H9 (cell line): ENCODE results near the gene STXBP6. TPM values are rescaled to one million over a fixed set of nuclear protein-coding genes. Genes with fewer than 3 reads are reported as not detected.

Experiments used
- DNase-seq: peaks from one replicate; pipeline ENCODE4 v3.0.0-alpha.2; 2017
- H2AFZ ChIP-seq: one replicate; pipeline ENCODE4 v1.6.1; 2013; ENCODE audit warnings: mild to moderate bottlenecking, low read length, control low read depth, moderate library complexity
- H2AK5ac ChIP-seq: 2 replicates; pipeline ENCODE4 v1.6.1; 2013; ENCODE audit warnings: low read length, control low read depth, mixed read lengths; ENCODE audit not compliant: insufficient read length
- H2BK120ac ChIP-seq: one replicate; pipeline ENCODE4 v1.6.1; 2013; ENCODE audit warnings: low read depth, mild to moderate bottlenecking, low read length, control low read depth, inconsistent platforms; ENCODE audit not compliant: poor library complexity, severe bottlenecking
- H2BK12ac ChIP-seq: 2 replicates; pipeline ENCODE4 v1.6.1; 2013; ENCODE audit warnings: low read length, control low read depth, mixed read lengths, low read depth; ENCODE audit not compliant: insufficient read length
- H2BK15ac ChIP-seq: 2 replicates; pipeline ENCODE4 v1.6.1; 2013; ENCODE audit warnings: low read depth, low read length, control low read depth
- H2BK20ac ChIP-seq: one replicate; pipeline ENCODE4 v1.6.1; 2013; ENCODE audit warnings: low read depth, mild to moderate bottlenecking, low read length, control low read depth, inconsistent platforms; ENCODE audit not compliant: poor library complexity, severe bottlenecking
- H2BK5ac ChIP-seq: 2 replicates; pipeline ENCODE4 v1.6.1; 2013; ENCODE audit warnings: low read length, control low read depth, mixed read lengths; ENCODE audit not compliant: insufficient read length
- H3K14ac ChIP-seq: 2 replicates; pipeline ENCODE4 v1.6.1; 2013; ENCODE audit warnings: low read length, control low read depth; ENCODE audit not compliant: insufficient read depth
- H3K18ac ChIP-seq: 2 replicates; pipeline ENCODE4 v1.6.1; 2013; ENCODE audit warnings: low read depth, mild to moderate bottlenecking, mixed read lengths, low read length, control low read depth; ENCODE audit not compliant: insufficient read length
- H3K23ac ChIP-seq: 2 replicates; pipeline ENCODE4 v1.6.1; 2013; ENCODE audit warnings: low read length, control low read depth, mixed read lengths, low read depth; ENCODE audit not compliant: insufficient read length
- H3K23me2 ChIP-seq: 2 replicates; pipeline ENCODE4 v1.6.1; 2013; ENCODE audit warnings: low read depth, mild to moderate bottlenecking, mixed read lengths, low read length, control low read depth; ENCODE audit not compliant: insufficient read length, poor library complexity, severe bottlenecking
- H3K27ac ChIP-seq: 2 replicates; pipeline ENCODE4 v1.5.1; 2013; ENCODE audit warnings: low read length, control low read depth, mixed read lengths, low read depth; ENCODE audit not compliant: insufficient read length
- H3K27me3 ChIP-seq: 2 replicates; pipeline ENCODE4 v1.6.1; 2013; ENCODE audit warnings: low read length, control low read depth, inconsistent platforms; ENCODE audit not compliant: insufficient read depth
- H3K4ac ChIP-seq: 2 replicates; pipeline ENCODE4 v1.6.1; 2013; ENCODE audit warnings: low read depth, mild to moderate bottlenecking, control low read depth, inconsistent platforms, low read length, moderate library complexity
- H3K4me1 ChIP-seq: 2 replicates; pipeline ENCODE4 v1.6.1; 2013; ENCODE audit warnings: low read length, control low read depth, inconsistent platforms; ENCODE audit not compliant: insufficient read depth
- H3K4me2 ChIP-seq: 2 replicates; pipeline ENCODE4 v1.6.1; 2013; ENCODE audit warnings: low read length, control low read depth, mixed read lengths; ENCODE audit not compliant: insufficient read length, insufficient read depth
- H3K56ac ChIP-seq: 2 replicates; pipeline ENCODE4 v1.6.1; 2013; ENCODE audit warnings: low read depth, mild to moderate bottlenecking, mixed read lengths, low read length, control low read depth; ENCODE audit not compliant: insufficient read length
- H3K79me1 ChIP-seq: 2 replicates; pipeline ENCODE4 v1.6.1; 2013; ENCODE audit warnings: low read depth, mild to moderate bottlenecking, moderate library complexity, low read length, control low read depth, inconsistent platforms; ENCODE audit not compliant: insufficient read depth, poor library complexity, severe bottlenecking
- H3K79me2 ChIP-seq: 2 replicates; pipeline ENCODE4 v1.6.1; 2013; ENCODE audit warnings: low read length, control low read depth, inconsistent platforms; ENCODE audit not compliant: insufficient read depth
- H3K9ac ChIP-seq: 2 replicates; pipeline ENCODE4 v1.6.1; 2013; ENCODE audit warnings: low read length, control low read depth, mixed read lengths; ENCODE audit not compliant: insufficient read length; ENCODE audit errors: extremely low read depth
- H3K9me3 ChIP-seq: one replicate; pipeline ENCODE4 v1.6.1; 2013; ENCODE audit warnings: low read depth, low read length, inconsistent platforms; ENCODE audit not compliant: control insufficient read depth
- H3T11ph ChIP-seq: one replicate; pipeline ENCODE4 v1.6.1; 2013; ENCODE audit warnings: mild to moderate bottlenecking, low read length, control low read depth, inconsistent platforms
- H4K20me1 ChIP-seq: one replicate; pipeline ENCODE4 v1.6.1; 2013; ENCODE audit not compliant: control insufficient read depth, insufficient read length, insufficient read depth
- H4K5ac ChIP-seq: 2 replicates; pipeline ENCODE4 v1.6.1; 2013; ENCODE audit warnings: low read depth, mild to moderate bottlenecking, mixed read lengths, low read length, control low read depth; ENCODE audit not compliant: insufficient read length
- H4K8ac ChIP-seq: replicated peaks from 2 replicates; pipeline ENCODE4 v1.6.1; 2013; ENCODE audit warnings: low read length, control low read depth, mixed read lengths, low read depth; ENCODE audit not compliant: insufficient read length
- H4K91ac ChIP-seq: 2 replicates; pipeline ENCODE4 v1.6.1; 2013; ENCODE audit warnings: low read depth, mild to moderate bottlenecking, moderate library complexity, mixed read lengths, low read length, control low read depth; ENCODE audit not compliant: insufficient read length
- H3K27ac Mint-ChIP-seq, 3 experiments: 2 replicates in 2 of 3; 3 replicates in 1 of 3; pipeline ENCODE4 v1.8.0; 2020 to 2021; ENCODE audit warnings: mixed read lengths in 3 of 3, mild to moderate bottlenecking in 1 of 3, moderate library complexity in 1 of 3
- H3K27me3 Mint-ChIP-seq: 2 replicates; pipeline ENCODE4 v1.8.0; 2021; ENCODE audit warnings: low read depth, mild to moderate bottlenecking, moderate library complexity, mixed read lengths
- H3K36me3 Mint-ChIP-seq, 3 experiments: 2 replicates in 2 of 3; 3 replicates in 1 of 3; pipeline ENCODE4 v1.8.0; 2020 to 2021; ENCODE audit warnings: low read depth in 3 of 3, mixed read lengths in 3 of 3; ENCODE audit not compliant: insufficient read depth in 1 of 3
- H3K4me1 Mint-ChIP-seq, 2 experiments: 2 replicates each; pipeline ENCODE4 v1.8.0; 2020; ENCODE audit warnings: mixed read lengths in 2 of 2
- H3K4me3 Mint-ChIP-seq, 2 experiments: 2 replicates in 1 of 2; 3 replicates in 1 of 2; pipeline ENCODE4 v1.8.0; 2020 to 2021; ENCODE audit warnings: mild to moderate bottlenecking in 2 of 2, mixed read lengths in 2 of 2, moderate library complexity in 1 of 2
- H3K9me3 Mint-ChIP-seq, 2 experiments: 2 replicates in 1 of 2; 3 replicates in 1 of 2; pipeline ENCODE4 v1.8.0; 2020; ENCODE audit warnings: mild to moderate bottlenecking in 2 of 2, mixed read lengths in 2 of 2, moderate library complexity in 1 of 2
- CTCF ChIP-seq: fragments of 200-600 bp; sonication (generic); conservative IDR thresholded peaks from 3 replicates; pipeline ENCODE4 v1.8.0; 2021; ENCODE audit warnings: antibody characterized with exemption, mild to moderate bottlenecking
- WGBS: extraction: QIAGEN DNeasy Blood & Tissue Kit; methylation state at CpG from one replicate; pipeline ENCODE4 v1.1.7; 2013; ENCODE audit warnings: missing lambda C conversion rate, low lambda C conversion rate, mixed read lengths; ENCODE audit not compliant: insufficient read length; ENCODE audit errors: extremely low coverage; 5-methylcytosine and 5-hydroxymethylcytosine counted together
- total RNA-seq: library from RNA; stranded (reverse); gene quantifications from 2 replicates; pipeline ENCODE4 v1.2.1, GENCODE V29; 2021

STXBP6 gene
- total RNA-seq, 1 experiment from 2014 or later, result 3.6 TPM

DNA sequence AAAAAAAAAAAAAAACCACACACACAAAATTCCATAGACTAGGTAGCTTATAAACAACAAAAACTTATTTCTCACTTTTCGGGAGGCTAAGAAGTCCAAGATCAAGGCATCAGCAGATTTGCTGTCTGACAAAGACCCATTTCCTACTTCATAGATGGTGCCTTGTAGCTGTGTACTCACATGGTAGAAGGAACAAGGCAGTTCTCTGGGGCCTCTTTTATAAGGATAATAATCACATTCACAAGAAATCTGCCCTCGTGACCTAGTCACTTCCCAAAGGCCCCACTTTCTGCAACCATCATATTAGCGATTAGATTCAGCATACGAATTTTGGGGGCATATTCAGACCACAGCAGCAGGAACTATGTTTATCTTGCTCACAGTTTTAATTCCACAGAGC lies 54.9 kb downstream of the STXBP6 start:
- Histone ChIP-seq H2BK12ac (no peak overlapping the region), H2BK15ac (no peak overlapping the region), H3K27ac (no peak overlapping the region), H3K4me2 (no peak overlapping the region), H3K23me2 (no peaks in the 10 kb centered on the region), H3K14ac (no peak overlapping the region), H4K5ac (no peak overlapping the region), H3K18ac (no peak overlapping the region), H4K20me1 (no peaks in the 10 kb centered on the region), H3K79me2 (no peaks in the 10 kb centered on the region), H3K9ac (no peak overlapping the region), H3K4ac (no peak overlapping the region), H4K91ac (no peak overlapping the region), H2AFZ (no peak overlapping the region), H3K56ac (no peak overlapping the region), H3K23ac (no peak overlapping the region), H3K4me1 (peaks cover 3% of the 10 kb centered on the region; the same call in 1 of the 2 replicates), H2AK5ac (no peak overlapping the region), H2BK5ac (no peak overlapping the region), H3K27me3 (no peaks in the 10 kb centered on the region), H3T11ph (no peak overlapping the region), H2BK20ac (no peak overlapping the region), H3K9me3 (no peaks in the 10 kb centered on the region), H4K8ac (no peak overlapping the region), H3K79me1 (no peaks in the 10 kb centered on the region), H2BK120ac (no peak overlapping the region)
- H3K4me1 Mint-ChIP-seq, result peaks cover 0 to 3% of the 10 kb centered on the region in 2 experiments; a peak in 1 of 4 replicates
- H3K36me3 Mint-ChIP-seq, result no peaks in the 10 kb centered on the region
- H3K4me3 Mint-ChIP-seq, result no peak overlapping the region
- H3K27me3 Mint-ChIP-seq, result peaks cover 2% of the 10 kb centered on the region; the same call in 1 of the 2 replicates
- WGBS, result no CpG with 5 or more reads among the region's 4 CpGs
- DNase-seq, result no peak
- no peak overlapping the region for H3K27ac Mint-ChIP-seq
- TF ChIP-seq CTCF, result no peak
- peaks cover 0 to 2% of the 10 kb centered on the region in 2 experiments; a peak in 2 of 5 replicates for H3K9me3 Mint-ChIP-seq
